SK-N-SH treated with all-trans-retinoic acid at 6 μM for 48 hours (cell line): ENCODE results near the gene AFG1L.

ENCODE experiments used
- BACH2 ChIP-seq: fragments of 250-450 bp; sonication (Bioruptor Pico); IDR thresholded peaks from 2 replicates; pipeline ENCODE4 v1.9.0; 2021; ENCODE audit warnings: mild to moderate bottlenecking, borderline replicate concordance
- CREB5 ChIP-seq: fragments of 250-450 bp; sonication (Bioruptor Pico); IDR thresholded peaks from 2 replicates; pipeline ENCODE4 v1.5.1; 2020; ENCODE audit warnings: low read depth, mild to moderate bottlenecking, moderate library complexity
- OSR1 ChIP-seq: fragments of 250-450 bp; sonication (Bioruptor Pico); IDR thresholded peaks from 2 replicates; pipeline ENCODE4 v1.8.0; 2022; ENCODE audit warnings: moderate library complexity, mild to moderate bottlenecking, inconsistent platforms
- PATZ1 ChIP-seq: fragments of 250-450 bp; sonication (Bioruptor Pico); IDR thresholded peaks from 2 replicates; pipeline ENCODE4 v1.8.0; 2020; ENCODE audit warnings: mild to moderate bottlenecking, moderate library complexity, borderline replicate concordance
- POU6F1 ChIP-seq: fragments of 250-450 bp; sonication (Bioruptor Pico); IDR thresholded peaks from 2 replicates; pipeline ENCODE4 v1.8.0; 2021; ENCODE audit warnings: low read depth, mild to moderate bottlenecking, moderate library complexity, borderline replicate concordance
- TOX ChIP-seq: fragments of 250-450 bp; sonication (Bioruptor Pico); IDR thresholded peaks from 2 replicates; pipeline ENCODE4 v1.8.0; 2021; ENCODE audit warnings: mild to moderate bottlenecking, moderate library complexity, borderline replicate concordance
- ZFP30 ChIP-seq: fragments of 450-650 bp; formaldehyde crosslinking; IDR thresholded peaks from 2 replicates; pipeline ENCODE4 v1.5.0; 2022; ENCODE audit warnings: mild to moderate bottlenecking, moderate library complexity

GRCh38 chr6:108559884-108560462 lies 265.1 kb downstream of the AFG1L start:
- TF ChIP-seq ZFP30 (CRISPR knock-in tag) (no peak), PATZ1 (CRISPR knock-in tag) (no peak), POU6F1 (CRISPR knock-in tag) (no peak), CREB5 (no peak), OSR1 (CRISPR knock-in tag) (no peak), TOX (no peak), BACH2 (no peak)
